ENCODE data around the gene VRK3.

GRCh38 chr19:50003810-50004419 lies 21.3 kb downstream of the VRK3 start:
- TF ChIP-seq CTCF (conservative IDR thresholded peaks at IDR 0.05 in 1 of 2, IDR thresholded peaks at IDR 0.05 in 1 of 2; ENCODE audit: low read depth in 1 of 2, low read length in 2 of 2) (no peak), EZH2 (IDR thresholded peaks at IDR 0.05; ENCODE audit: low read length, missing control alignments) (no peak)
